C1 segment of cervical spinal cord (tissue), 14 donors: Measurements from ENCODE around the gene RNF11.
A peak's percentile ranks its signal among the peaks of the same experiment; 100 is the strongest.
"Not testable (repeated sequence)": the region's sequence is repeated elsewhere in the genome, so short reads cannot be mapped to it uniquely, and the experiment has no call there.

ENCODE experiments used
- DNase-seq, 14 donors: peaks; one replicate each; lab custom pipeline; 2025; lab: John Stamatoyannopoulos, UW

RNF11 gene, protein sequence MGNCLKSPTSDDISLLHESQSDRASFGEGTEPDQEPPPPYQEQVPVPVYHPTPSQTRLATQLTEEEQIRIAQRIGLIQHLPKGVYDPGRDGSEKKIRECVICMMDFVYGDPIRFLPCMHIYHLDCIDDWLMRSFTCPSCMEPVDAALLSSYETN

DNA sequence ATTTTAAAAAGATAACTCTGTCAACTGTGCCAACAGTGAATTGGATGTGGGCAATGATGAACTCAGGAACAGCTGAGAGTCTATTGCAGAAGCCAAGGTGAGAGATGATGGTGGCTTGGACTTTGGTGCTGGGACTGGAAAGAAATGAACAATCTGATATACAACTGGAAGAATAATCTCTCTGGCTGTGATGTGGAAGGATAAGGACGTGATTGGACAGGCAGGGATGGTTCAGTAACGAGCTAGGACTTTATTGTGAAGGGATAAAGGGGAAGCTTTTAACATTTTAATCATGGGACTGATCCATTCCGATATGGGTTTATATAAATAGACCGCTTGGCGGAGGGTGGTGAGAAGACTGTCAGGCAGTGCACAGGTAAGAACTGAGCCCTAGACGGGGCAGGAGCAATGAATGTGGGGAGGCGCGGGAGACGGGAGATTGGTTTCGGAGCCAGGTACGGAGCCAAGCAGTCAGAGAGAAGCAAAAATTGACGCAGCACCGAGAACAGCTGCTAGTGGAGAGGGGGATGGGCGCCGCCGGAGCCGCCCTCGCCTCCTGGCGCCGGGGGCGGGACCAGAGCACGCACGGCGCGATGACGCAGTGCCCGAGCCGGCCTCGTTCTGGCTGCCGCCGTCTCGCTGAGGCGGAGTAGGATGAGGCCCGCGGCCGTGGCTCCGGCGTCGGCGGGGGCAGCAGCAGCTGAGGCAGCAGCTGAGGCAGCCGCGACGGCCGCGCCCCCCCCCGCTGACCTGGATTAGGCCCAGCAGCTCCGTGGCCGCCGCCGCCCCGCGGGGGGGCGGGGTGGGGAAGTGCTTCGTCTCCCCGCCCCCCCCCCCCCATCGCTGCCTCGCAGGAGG is at the start of gene RNF11:
RNF11 (plus strand) TSS at position 601 of the 858 bp plus-strand sequence. CDS start 484 bp downstream, outside the sequence.
- peak; percentile 43 to 93 (median 87) for DNase-seq

DNA sequence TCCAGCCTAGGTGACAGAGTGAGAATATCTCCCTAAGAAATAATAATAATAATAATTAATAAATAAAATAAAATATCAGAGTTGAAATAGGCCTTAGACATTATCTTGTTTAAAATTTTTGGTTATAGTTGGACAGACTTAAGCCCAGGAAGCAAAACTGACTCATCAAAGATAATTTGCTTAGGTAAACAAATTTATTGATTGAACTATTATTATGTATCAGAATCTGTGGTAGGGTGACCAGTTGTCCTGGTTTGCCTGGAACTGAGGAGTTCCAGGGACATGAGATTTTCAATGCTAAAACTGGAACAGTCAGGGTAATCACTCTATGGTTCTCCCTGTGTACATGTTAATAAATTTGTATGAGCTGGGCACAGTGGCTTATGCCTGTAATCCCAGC is 47.8 kb upstream of the RNF11 start:
- DNase-seq, result no peak

DNA sequence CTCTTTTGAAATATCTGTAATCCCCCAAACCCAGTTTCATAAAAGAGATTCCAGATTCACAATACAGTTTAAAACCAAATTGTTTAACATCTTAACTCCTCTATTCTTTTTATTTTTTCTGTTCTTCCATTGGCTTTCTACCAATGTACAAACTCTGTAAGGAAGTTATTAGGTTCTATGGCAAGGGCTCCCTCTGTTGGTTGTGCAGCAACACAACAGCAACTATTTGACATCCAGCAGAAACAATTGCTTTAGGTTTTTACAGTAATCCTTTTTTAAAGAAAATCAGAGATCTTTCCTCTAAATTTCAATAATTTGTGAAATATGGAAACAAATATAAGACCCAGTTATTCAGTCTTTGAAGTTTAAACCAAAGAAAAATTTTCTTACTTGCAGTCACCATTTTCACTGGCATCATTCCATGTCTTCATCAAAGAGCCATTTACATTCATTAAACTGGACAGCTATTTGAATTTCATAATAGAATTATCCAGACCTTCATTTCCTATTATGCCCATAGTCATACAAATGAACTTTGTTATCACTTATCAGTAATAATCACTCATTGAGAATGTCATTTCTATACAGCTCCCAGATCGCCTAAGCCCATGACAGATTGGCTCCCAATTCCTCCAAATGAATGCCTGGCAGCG is 46.5 kb upstream of the RNF11 start:
- peak in 1 of 14 donors; percentile 9 for DNase-seq

DNA sequence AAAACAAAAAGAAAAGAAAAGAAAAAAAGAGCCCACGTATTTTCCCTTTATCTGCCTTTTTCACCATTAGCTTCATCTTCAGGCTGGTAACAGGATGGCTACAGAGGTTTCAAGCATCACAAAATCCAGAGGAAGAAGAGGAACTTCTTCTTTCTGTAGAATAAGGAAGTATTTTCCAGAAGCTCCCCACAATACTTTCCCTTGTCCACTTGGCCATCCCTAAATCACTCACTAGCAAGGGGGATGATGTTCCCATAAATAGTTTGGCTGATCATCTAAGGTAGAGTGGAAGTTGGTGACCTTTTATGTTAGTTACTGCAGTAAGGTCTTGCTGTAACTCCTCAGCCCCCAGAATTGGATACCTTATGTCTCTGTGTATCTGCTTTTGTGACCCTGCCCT is 45.1 kb upstream of the RNF11 start:
- DNase-seq, result no peak

DNA sequence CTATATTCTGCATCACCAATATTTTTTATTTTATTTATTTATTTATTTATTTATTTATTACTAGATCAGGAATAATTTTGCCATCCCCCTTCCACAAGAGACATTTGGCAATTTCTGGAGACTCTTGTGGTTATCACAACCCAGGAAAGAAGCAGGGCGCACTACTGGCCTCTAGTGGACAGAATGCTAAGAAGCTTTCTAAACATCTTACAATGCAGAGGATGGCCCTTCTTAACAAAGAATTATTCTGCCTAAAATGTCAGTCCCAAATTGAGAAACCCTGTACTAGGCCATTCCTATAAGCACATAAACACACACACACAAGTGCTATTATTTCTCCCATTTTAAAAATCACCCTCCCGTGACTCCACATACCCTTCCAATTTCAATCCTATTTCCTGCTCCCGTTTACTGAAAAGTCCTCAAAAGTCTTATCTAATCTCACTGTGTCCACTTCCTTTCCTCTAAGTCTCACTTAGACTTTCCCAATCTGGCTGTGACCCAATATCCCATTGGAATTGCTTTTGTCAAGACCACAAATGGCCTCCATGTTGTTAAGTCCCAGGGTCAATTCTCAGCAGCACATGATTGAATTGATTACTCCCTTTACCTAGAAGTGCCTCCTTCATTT is 43.7 kb upstream of the RNF11 start:
- DNase-seq, result peak in 7 of 14 donors; percentile 2 to 36 (median 3)

DNA sequence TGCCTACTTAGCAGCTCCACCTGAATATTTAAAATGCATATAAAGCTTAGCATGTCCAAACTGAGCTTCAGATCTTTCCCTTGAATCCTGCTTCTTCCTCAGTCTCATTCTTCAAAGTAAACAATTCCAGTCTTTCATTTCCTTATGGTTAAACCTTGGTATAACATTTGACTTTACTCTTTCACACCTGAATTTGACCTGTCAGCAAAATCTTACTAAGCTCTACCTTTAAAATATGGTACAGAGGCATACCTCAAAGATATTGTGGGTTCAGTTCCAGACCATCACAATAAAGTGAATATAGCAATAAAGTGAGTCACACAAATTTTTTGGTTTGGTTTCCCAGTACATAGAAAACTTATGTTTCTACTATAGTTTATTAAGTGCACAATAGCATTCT is 42.5 kb upstream of the RNF11 start:
- DNase-seq, result no peak

DNA sequence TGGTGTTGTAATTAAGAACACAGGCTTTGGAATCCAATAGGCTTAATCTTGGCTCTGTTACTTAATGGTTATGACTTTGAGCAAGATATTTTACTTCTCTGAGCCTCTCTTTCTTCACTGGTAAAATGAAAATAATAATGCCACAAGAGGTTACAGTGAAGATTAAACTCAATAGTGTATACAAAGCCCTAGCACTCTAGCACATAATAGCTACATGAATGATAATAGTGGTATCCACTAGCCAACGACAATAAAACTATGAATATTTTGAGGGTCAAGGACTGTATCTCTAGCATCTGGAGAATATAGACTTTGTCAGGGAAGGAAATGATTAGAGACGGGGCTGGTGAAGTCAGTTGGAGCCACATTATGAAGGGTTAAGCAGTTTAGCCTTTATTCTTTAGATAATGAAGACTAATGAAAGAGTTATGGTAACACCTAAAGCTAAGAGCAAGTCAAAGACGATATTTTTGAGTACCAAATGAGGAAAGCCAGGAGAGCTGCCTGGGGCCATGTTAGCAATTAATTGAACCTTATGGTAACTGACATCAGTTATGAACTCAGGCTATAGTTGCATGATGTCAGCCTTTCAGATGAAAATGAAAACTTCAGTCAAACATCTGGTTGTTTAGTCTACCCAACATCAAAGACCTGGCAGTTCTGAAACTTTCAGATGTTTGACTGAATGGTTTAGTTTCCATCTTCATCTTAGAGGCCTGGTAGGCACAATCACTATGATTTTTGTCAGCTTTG is 32.8 kb upstream of the RNF11 start:
- DNase-seq, result no peak

DNA sequence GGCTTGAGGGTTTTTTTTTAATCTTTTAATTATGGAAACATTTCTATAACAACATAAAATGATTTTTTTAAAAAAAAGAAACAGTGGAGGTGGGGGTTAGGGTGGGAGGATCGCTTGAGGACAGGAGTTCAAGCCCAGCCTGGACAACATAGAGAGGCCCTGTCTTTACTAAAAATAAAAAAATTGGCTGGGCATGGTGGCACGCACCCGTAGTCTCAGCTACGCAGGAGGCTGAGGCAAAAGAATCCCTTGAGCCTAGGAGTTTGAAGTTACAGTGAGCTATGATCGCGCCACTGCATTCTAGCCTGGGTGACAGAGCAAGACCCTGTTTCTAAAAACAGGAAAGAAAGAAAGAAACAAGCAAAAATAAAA is 32.2 kb upstream of the RNF11 start:
- no peak for DNase-seq

DNA sequence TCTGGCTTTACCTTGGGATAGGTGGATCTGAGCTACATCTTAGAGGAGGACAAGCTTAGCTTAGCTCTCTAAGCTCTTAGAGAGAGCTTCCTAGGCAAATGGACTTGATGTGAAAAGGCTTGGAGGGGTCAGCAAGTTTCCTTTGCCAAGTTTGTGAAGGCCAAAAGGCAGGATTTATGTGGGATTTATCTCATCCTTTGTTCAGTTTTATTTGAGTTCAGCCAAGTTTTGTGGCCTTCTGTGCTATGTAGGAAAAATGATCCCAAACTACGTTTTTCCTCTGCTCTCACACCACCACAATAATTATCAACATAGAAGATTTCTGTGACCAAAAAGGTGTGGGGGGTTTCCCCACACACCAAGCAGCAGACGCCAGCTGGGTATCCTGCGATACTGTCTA is 26.0 kb upstream of the RNF11 start:
- no peak for DNase-seq

DNA sequence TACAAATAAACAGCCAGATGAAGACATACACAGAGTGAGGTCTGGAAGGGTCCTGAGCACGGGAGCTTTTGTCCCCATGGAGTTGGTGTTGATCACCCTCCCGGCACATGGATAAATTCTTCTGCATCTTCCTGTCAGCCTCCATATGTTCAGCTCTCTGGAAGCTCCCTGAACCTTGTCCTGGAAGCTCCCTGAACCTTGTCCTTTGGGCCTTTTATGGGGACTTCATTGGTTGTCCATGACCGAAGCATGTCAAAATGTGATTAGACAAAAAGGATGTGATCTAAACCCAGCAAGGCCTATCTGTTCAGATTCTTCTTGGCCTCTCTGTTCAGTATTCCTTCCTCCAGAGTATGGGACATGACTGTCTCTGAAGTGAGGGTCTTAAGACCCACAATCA is 25.4 kb upstream of the RNF11 start:
- no peak for DNase-seq

DNA sequence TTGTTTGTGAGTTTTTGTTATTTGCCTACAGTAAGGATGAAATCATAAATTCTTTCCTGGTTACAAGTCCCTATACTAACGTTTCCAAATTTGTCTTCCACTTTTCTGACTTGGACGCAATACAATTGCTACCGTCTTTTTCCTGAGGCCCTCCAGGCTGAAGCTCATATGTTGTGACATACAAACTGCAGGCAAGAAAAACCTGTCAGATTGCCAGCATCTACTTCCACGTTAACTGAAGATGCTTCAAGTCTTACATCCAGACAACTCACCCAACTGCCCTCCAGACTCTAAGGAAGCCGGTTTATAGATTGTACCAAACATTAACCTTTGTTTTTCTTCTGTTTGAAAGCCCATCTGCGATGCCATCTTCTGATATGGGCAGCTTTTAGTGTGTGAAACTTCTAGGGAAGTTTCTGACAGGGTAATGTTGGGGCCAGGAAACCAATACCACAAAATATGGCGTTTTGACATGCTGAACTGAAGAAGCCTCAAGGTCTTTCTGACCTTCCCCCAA is 21.4 kb upstream of the RNF11 start:
- no peak for DNase-seq

DNA sequence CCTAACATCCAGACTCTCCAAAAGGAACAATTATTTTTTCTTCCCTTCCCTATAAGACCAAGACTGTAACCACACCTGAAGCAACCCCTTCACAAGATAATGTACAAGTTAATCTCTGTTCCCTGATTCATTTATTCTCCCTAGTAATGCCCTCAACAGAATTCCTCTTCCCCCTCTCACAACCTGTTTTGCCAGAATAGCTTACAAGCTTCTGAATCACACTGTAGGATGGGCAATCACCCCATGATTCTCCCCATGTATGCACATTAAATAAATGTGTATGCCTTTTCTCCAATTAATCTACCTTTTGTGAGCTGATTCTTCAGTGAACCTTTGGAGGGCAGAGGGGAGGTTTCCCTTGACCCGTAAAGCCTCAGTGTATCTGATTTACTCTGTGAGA is 20.9 kb upstream of the RNF11 start:
- no peak for DNase-seq

DNA sequence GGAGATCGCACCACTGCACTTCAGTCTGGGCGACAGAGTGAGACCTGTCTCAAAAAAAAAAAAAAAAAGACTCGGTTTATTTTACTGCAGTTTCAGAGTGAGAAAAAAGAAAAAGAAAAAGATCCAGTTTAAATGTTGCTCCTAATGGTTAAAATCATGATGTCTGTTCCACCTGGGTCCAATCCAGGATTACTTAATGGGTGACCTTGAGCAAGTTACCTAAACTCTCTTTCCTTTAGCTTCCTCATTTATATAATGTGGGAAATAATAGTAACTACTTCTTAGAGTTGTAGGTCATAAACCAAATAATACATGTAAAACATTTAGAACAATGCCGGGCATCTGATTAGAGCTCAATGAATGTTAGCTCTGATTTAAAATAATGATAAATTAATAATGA is 19.4 kb upstream of the RNF11 start:
- DNase-seq, result no peak

DNA sequence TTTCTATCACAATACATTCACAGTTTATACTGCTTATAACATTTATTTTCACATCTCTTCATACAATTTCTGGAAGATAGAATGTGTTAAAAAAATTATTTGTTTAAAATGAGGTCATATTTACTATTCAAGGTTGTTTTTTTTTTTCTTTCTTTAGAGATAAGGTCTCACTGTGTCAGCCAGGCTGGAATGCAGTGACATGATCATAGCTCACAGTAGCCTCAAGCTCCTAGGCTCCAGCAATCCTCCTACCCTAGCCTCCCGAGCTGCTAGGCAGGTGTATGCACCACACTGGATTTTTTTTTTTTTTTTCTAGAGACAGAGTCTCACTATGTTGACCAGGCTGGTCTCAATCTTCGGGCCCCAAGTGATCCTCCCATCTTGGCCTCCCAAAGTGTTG is 19.0 kb upstream of the RNF11 start:
- no peak for DNase-seq

DNA sequence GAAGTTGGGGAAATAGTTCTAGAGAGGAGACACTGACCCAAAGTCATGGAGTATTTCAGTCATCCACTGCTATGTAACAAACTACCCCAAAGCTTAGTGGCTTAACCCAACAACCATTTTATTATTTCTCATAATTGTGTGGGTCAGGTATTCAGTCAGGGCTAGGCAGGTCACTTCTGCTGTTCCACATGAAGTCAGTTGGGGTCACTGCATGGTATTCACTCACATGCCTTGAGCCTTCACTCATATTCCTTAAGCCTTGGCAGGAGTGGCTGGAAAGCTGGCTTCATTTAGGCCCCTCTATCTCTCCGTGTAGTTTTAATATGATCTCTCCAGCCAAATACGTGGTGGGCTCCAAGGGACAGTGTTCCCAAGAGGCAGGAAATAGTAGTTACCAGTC is 17.5 kb upstream of the RNF11 start:
- DNase-seq, result no peak

DNA sequence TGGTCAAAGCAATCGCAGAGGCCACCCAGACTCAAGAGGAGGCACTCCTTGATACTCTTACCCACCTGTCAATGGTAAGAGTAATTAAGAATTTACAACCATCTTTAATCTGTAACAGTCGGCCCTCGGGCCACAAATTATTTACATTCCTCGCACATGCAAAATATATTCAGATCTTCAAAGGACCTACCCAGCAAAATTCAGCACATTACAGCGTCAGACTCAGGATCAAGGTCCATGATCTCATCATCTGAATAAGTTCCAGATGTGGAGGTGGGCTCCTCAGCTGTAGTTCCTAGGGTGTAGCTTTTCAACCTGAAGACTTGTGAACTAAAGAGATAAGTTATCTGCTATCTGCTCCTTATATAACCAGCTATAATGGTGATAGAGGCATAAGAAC is 17.1 kb upstream of the RNF11 start:
- no peak for DNase-seq

DNA sequence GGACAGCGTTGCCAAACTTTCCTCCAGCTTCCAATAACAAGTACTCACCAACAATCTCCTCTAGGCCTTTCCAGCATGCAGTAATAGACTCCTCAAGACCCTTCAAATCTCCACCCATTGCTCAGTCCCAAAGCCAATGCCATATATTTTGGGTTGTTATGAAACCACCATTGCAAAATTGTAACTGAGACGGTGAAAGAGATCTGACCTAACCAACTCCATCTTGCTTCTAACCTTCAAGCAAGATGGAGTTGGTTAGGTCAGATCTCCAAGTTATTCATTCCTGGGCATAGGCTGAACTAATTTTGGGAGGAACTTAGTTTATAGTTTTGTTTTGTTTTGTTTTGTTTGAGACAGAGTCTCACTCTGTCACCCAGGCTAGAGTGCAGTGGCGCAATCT is 14.5 kb upstream of the RNF11 start:
- not testable (repeated sequence) for DNase-seq

DNA sequence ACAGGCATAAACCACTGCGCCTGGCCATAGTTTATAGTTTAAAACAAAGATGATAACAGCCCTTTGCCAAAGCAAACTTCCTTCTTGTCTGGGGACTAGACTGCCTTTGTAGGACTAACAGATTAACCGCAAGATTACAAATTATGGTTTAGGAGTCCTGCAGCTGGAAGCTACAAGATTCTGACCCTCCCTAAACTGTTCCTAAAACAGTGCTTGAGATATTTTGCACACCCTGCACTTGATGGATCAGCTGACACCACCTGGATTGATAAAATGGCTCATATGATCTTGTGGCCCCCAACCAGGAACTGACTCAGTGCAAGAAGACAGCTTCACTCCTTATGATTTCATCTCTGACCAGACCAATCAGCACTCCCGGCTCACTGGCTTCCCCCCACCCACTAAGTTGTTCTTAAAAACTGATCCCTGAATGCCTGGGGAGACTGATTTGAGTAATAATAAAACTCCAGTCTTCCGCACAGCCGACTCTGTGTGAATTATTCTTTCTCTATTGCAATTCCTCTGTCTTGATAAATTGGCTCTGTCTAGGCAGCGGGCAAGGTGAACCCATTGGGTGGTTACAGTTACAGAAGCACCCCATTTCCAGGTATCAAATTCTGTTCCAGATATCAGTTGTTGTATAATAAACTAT is 13.8 kb upstream of the RNF11 start:
- DNase-seq, result no peak

DNA sequence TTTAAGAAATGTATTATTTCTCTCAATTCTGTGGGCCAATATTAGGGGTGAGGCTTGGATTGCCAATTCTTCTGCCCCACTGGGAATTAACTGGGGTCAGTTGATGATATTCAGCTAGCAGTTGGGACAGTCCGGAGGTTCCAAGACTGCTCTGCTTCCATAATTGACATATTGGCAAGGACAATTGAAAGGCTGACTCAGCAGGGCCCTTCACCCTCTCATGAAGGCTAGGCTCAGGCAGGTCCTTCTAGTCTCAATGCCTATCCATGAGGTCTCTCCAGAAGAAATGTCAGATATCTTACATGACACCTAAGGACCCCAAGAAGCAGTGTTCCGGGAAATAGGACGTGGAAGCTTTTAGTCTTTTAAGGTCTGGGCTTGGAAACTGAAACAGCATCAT is 13.3 kb upstream of the RNF11 start:
- DNase-seq, result no peak

DNA sequence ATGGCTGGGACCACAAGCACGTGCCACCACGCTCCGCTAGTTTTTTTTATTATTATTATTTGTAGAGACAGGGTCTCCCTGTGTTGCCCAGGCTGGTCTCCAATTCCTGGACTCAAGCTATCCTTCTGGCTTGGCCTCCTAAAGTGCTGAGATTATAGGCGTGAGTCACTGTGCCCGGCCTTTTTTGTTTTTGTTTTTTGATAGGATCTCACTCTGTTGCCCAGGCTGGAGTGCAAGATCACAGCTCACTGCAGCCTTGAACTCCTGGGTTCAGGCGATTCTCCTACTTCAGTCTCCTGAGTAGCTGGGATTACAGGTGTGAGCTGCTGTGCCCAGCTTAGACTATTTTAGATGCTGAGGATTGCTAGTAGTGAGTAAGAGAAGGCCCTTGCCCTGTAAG is 11.8 kb upstream of the RNF11 start:
- DNase-seq, result no peak
